ENCODE measurements around the gene ACMSD.

The ACMSD gene

GRCh38 chr2:134838143-134838620, at the start of gene ACMSD:
ACMSD (plus strand) TSS chr2:134838616; CDS start chr2:134838683, 67 bp downstream.
- FAIRE-seq = no peak
- no peak for DNase-seq (ENCODE audit: insufficient read length, low spot score)
- TF ChIP-seq CTCF (IDR thresholded peaks at IDR 0.05; ENCODE audit: insufficient read depth, missing control alignments) = no peak

GRCh38 chr2:134790487-134790886, 47.9 kb upstream of the ACMSD start:
- TF ChIP-seq CTCF (IDR thresholded peaks at IDR 0.05; ENCODE audit: insufficient read depth, missing control alignments) = no peak
- no peak for DNase-seq (ENCODE audit: insufficient read length, low spot score)
- FAIRE-seq = no peak

- no peak for DNase-seq (ENCODE audit: insufficient read length, low spot score)
- no peak for FAIRE-seq
- no peak for TF ChIP-seq CTCF (IDR thresholded peaks at IDR 0.05; ENCODE audit: insufficient read depth, missing control alignments)
These were observed 46.8 kb upstream of the ACMSD start for GRCh38 chr2:134791616-134792015.

GRCh38 chr2:134792186-134792585, 46.2 kb upstream of the ACMSD start:
- no peak for TF ChIP-seq CTCF (IDR thresholded peaks at IDR 0.05; ENCODE audit: insufficient read depth, missing control alignments)
- FAIRE-seq = no peak
- DNase-seq (ENCODE audit: insufficient read length, low spot score) = no peak

GRCh38 chr2:134795765-134796164, 42.7 kb upstream of the ACMSD start:
- DNase-seq (ENCODE audit: insufficient read length, low spot score) (no peak), FAIRE-seq (no peak)
- TF ChIP-seq CTCF (IDR thresholded peaks at IDR 0.05; ENCODE audit: insufficient read depth, missing control alignments) = no peak

- no peak for FAIRE-seq
- TF ChIP-seq CTCF (IDR thresholded peaks at IDR 0.05; ENCODE audit: insufficient read depth, missing control alignments) = no peak
- no peak for DNase-seq (ENCODE audit: insufficient read length, low spot score)
These were observed 42.0 kb upstream of the ACMSD start for GRCh38 chr2:134796373-134796772.

GRCh38 chr2:134799936-134800335, 38.5 kb upstream of the ACMSD start:
- TF ChIP-seq CTCF (IDR thresholded peaks at IDR 0.05; ENCODE audit: insufficient read depth, missing control alignments) = no peak
- FAIRE-seq = no peak
- no peak for DNase-seq (ENCODE audit: insufficient read length, low spot score)
